ENCODE measurements around the gene ARID1B.

GRCh38 chr6:157061770-157062594 is 284.8 kb downstream of the ARID1B start:
- TF ChIP-seq POLR2AphosphoS5 (IDR thresholded peaks at IDR 0.05) (no peak), CTCF (IDR thresholded peaks at IDR 0.05 in 8 of 11, conservative IDR thresholded peaks at IDR 0.05 in 3 of 11) (no peak), POLR2A (IDR thresholded peaks at IDR 0.05) (no peak)
